Measurements from ENCODE around the gene DHCR24. TPM values are rescaled to one million over a fixed set of nuclear protein-coding genes. Genes with fewer than 3 reads are reported as not detected.
"Not testable (repeated sequence)": the region's sequence is repeated elsewhere in the genome, so short reads cannot be mapped to it uniquely, and the experiment has no call there.

Gene DHCR24, protein sequence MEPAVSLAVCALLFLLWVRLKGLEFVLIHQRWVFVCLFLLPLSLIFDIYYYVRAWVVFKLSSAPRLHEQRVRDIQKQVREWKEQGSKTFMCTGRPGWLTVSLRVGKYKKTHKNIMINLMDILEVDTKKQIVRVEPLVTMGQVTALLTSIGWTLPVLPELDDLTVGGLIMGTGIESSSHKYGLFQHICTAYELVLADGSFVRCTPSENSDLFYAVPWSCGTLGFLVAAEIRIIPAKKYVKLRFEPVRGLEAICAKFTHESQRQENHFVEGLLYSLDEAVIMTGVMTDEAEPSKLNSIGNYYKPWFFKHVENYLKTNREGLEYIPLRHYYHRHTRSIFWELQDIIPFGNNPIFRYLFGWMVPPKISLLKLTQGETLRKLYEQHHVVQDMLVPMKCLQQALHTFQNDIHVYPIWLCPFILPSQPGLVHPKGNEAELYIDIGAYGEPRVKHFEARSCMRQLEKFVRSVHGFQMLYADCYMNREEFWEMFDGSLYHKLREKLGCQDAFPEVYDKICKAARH
- 100 to 1,000 TPM; 101 to 271 (median 197) TPM for total RNA-seq
- long read RNA-seq, donor 1, full-length matches to known transcripts = 66 of 153 reads
- long read RNA-seq, donor 1, partial matches to known transcripts = 33 of 153 reads
- long read RNA-seq, donor 1, other reads (novel, unspliced or antisense) = 54 of 153 reads
- long read RNA-seq, donor 2, full-length matches to known transcripts = 10 of 31 reads
- long read RNA-seq, donor 2, partial matches to known transcripts = 2 of 31 reads
- long read RNA-seq, donor 2, other reads (novel, unspliced or antisense) = 19 of 31 reads

- TF ChIP-seq CTCF (IDR thresholded peaks at IDR 0.05) = no peak
- H3K36me3 ChIP-seq (ENCODE audit: low read depth) = no peaks in the 10 kb centered on the region
- peaks cover 9% of the 10 kb centered on the region for H3K4me1 ChIP-seq (ENCODE audit: low read depth)
- DNase-seq (peak; percentile 84 to 91 (median 89)), ATAC-seq (peak; percentile 95)
- no peaks in the 10 kb centered on the region for H3K9me3 ChIP-seq
- H3K4me3 ChIP-seq = peak within 1 kb of the TSS; percentile 42
- intact Hi-C loops (cut with DNase I, micrococcal nuclease) = no loop called here
Observed at GRCh38 chr1:54886724-54887664, at the start of gene DHCR24. TSS of gene DHCR24 (minus strand) at chr1:54887195. CDS start at chr1:54887119, 76 bp downstream.

GRCh38 chr1:54936791-54937190 lies 49.8 kb upstream of the DHCR24 start:
- no peaks in the 10 kb centered on the region for H3K36me3 ChIP-seq (ENCODE audit: low read depth)
- no peak for ATAC-seq
- no peaks in the 10 kb centered on the region for H3K9me3 ChIP-seq
- intact Hi-C loops (cut with DNase I, micrococcal nuclease) = no loop called here
- no peak for DNase-seq
- no peaks in the 10 kb centered on the region for H3K4me1 ChIP-seq (ENCODE audit: low read depth)
- TF ChIP-seq CTCF (IDR thresholded peaks at IDR 0.05) = no peak
- no peak overlapping the region for H3K4me3 ChIP-seq

DNA sequence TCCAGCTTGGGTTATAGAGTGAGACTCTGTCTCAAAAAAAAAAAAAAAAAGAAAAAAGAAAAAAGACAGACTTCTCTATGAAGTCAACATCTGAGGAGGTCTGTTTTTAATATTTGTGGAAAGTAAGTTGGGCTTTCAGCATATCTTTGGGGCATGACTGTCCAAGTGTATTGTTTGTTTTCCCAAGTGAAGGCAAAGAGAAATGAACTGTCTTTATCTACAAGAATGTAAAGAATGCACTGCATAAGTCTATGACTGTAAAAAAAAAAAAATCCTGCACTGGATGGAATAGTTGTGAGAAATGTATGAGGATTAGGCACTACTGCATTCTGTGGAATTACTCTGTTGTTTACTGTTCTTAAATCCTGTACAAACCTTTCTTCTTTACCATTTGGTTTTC lies 47.9 kb upstream of the DHCR24 start:
- no peak overlapping the region for H3K4me3 ChIP-seq
- no peak for ATAC-seq
- no peaks in the 10 kb centered on the region for H3K9me3 ChIP-seq
- H3K4me1 ChIP-seq (ENCODE audit: low read depth) = no peaks in the 10 kb centered on the region
- TF ChIP-seq CTCF (IDR thresholded peaks at IDR 0.05) = no peak
- intact Hi-C loops (cut with DNase I, micrococcal nuclease) = no loop called here
- no peaks in the 10 kb centered on the region for H3K36me3 ChIP-seq (ENCODE audit: low read depth)
- no peak for DNase-seq

GRCh38 chr1:54934081-54934480 lies 47.1 kb upstream of the DHCR24 start:
- H3K4me1 ChIP-seq (ENCODE audit: low read depth); H3K36me3 ChIP-seq (ENCODE audit: low read depth); intact Hi-C loops (cut with DNase I, micrococcal nuclease); ATAC-seq; H3K4me3 ChIP-seq; H3K9me3 ChIP-seq; DNase-seq: not testable (repeated sequence)

DNA sequence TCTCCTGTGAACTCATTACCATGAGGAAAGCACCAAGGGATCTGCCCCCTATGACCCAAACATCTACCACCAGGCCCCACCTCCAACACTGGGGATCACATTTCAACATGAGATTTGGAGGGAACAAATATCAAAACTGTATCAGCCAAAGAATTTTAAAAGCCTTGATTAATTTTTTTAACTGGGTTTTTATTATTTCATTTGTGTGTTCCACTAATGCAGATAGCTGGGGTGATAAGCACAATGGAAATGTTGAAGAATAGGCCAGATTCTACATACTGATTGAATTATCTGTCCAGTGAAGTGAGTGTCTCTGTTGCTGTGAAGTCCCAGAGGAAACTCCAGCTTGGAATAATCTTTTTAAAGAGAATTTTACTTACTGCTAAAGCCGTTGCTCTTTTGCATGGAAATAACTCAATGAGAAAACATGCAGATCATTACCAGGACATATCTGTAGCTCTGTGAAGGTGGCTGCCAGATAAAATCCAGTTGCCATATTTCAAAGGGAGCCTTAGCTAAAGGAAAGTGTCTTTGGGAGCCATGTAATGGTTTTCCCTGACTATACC lies 44.4 kb upstream of the DHCR24 start:
- H3K36me3 ChIP-seq (ENCODE audit: low read depth) = no peaks in the 10 kb centered on the region
- ATAC-seq = no peak
- no peak for TF ChIP-seq CTCF (IDR thresholded peaks at IDR 0.05)
- H3K9me3 ChIP-seq = no peaks in the 10 kb centered on the region
- no peak overlapping the region for H3K4me3 ChIP-seq
- intact Hi-C loops (cut with DNase I, micrococcal nuclease) = no loop called here
- DNase-seq = no peak
- H3K4me1 ChIP-seq (ENCODE audit: low read depth) = no peaks in the 10 kb centered on the region
